Effector CD4-positive, alpha-beta T cell (primary cell): ENCODE data around the gene PUSL1.
"Not testable (repeated sequence)": the region's sequence is repeated elsewhere in the genome, so short reads cannot be mapped to it uniquely, and the experiment has no call there.

Experiments used
- DNase-seq: peaks from one replicate; pipeline ENCODE4 v3.0.0-alpha.2; 2020

PUSL1 gene

DNA sequence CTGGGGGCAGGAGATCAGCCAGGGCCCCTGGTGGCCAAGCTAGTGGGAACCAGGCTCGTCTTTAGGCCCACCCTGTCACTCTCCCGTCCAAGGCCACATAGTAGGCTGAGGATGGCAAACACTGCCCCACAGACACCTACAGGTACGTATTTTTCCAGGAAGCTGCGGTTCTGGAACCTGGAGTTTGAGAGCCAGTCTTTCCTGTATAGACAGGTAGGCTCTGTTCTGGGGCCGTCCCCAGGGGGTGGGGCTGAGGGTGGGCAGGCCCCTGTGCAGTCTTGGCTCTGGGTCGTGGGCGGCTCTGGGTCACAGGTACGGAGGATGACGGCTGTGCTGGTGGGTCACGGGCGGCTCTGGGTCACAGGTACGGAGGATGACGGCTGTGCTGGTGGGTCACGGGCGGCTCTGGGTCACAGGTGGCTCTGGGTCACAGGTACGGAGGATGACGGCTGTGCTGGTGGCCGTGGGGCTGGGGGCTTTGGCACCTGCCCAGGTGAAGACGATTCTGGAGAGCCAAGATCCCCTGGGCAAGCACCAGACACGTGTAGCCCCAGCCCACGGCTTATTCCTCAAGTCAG is 2.2 kb downstream of the PUSL1 start:
- DNase-seq: no peak

DNA sequence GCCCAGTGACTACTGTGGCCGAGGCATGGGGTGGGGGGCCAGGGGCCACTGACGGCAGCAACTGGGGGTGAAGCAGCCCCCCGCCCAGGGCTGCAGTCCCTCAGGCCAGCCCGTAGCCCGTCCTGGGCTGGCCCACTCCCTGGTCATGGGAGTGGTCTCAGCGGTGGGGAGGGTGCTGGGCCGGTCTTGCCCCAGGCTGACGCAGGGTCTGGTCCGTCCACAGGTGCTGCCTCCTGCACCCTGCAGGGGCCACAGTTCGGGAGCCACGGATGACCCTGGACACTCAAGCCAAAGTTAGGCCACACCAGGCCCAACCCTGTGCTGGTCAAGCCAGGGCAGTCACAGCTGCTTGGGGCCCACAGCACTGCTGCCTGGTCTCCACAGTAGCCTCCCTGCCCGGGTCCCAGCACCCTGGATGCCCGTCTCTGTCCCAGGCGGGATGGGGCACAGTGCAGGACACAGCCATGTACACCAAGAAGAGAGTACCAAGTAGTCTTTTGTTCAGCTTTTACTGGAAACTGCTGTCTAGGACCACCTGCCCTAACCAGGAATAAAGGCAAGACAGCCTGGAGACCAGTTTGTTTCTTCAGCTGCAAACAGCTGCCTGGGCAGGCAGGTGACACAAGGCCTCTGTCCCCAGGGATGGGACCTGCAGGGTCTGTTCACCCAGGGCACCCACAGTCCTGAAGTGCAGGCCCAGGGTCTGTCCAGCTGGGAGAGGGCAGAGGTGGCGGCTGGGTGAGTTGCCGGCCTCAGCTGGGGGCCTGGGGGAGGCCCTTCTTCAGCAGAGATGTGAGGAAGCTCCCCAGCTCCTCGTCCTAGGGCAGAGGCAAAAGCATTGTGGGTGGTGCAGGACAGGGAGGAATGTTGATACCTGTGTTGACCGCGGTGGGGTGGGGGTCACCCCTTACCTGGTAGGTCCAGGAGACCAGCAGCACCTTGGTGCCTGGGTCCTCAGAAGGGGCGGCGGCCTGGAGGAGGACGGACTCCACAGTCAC is 3.0 kb downstream of the PUSL1 start:
- no peak for DNase-seq

DNA sequence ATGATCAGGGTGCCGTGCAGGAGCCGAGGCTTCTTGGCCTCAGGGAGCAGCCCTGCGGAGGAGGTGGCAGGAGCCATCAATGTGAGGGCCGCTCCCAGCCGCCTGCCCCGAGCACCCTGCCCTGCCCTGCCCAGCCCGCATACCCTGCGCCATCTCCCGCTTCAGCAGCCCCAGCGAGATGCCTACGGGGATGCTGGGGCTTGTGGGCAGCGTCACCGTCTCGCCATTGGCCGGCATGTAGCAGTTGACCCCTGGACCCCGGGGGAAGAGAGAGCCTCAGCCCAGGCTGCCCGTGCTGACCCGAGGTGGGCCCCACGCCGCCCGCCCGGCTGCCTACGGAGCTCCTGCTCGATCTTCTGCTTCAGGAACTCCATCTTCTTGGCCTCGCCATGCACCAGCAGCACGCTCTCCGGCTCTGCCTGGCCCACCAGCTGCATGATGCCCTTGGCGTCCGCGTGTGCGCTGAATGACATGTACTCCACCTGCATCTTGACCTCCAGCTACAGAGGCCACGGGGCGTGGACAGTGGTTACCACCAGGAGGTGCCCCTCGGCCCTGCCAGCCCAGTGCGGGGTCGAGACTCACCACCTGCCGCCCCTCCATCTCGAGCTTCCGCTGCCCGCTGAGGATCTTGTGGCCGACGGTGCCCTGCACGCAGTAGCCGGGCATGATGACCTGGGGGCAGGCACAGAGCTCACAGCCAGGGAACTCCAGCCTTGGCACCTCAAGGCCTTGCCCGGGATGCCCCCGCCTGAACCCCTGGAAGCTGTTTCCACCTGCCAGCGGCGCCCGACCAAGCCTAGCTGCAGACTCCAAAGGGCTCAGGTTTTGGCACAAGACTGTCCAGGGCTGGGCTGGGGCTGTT is 4.3 kb downstream of the PUSL1 start:
- DNase-seq: no peak

DNA sequence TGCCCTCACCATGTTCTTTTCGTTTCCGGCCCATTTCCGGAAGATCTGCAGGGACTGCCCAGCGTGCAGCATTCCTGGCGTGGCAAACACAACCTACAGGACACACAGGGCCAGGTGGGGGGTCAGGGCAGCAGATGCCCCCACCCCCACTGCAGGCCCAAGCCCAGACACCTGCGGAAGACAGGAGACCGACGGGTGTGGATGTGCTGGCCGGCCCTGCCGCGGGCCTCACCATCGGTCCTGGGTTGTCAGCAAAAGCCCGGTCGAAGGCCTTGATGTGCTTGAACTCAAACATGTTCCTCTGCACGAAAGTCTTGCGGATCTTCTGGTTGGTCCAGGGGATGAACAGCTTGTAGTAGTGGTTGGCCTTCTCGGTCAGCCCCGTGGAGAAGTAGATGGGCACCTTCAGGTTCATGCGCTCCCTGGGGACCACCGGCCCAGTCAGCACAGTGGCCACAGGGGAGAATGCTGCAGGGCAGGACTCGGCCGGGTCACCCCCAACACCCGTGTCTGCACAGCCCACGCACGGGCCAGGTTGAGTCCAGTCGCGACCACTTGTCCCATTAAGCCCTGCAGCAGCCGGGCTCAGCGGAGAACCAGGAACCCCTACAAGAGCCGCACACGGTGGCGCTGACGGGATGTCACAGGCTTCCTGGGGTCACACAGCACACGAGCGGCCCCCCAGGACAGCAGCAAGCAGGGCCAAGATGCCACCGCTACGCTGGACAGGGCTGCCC is 5.3 kb downstream of the PUSL1 start:
- DNase-seq: no peak

DNA sequence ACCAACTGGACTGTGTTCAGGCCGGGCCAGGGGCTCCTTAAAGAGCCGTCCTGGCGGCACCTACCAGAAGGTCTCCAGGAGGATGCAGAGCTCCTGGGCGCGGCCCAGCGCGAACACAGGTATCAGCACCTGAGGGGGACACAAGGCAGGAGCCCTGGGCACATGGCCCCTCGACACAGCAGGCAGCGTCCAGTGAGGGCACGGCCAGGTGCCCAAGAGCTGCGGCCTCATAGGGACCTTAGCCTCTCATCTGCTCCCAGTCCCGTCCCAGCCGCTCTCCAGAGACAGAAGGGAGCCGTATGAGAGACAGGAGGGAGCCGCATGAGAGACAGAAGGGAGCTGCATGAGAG is 5.8 kb downstream of the PUSL1 start:
- DNase-seq: no peak

DNA sequence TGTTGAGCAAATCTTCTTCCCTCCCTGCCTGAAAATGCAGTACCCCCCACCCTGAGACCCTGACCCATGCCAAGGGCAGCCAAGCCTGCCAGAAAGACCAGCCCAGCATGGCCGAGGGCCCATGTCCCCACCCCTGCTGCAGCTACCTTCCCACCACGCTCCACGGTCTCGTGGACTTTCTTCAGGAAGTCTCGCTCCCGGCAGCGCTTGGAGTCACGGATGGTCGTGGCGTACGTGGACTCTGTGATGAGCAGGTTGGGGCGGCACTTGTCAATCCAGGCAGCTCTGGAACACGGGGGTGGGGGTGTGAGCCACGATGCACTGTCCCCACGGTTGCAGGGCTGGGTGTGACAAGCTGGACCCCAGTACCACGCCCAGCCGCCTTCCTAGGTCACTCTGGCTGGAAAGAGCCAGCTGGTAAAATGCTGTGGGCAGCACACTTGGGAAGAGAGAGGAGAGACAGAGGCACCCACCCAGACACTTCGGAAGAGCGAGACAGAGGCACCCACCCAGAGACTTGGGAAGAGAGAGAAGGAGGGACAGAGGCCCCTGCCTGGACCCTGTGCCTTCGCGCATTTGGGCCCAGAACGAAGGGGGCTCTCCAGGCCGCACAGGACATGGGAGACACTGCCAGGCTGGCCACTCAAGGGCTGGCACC is 6.4 kb downstream of the PUSL1 start:
- no peak for DNase-seq

DNA sequence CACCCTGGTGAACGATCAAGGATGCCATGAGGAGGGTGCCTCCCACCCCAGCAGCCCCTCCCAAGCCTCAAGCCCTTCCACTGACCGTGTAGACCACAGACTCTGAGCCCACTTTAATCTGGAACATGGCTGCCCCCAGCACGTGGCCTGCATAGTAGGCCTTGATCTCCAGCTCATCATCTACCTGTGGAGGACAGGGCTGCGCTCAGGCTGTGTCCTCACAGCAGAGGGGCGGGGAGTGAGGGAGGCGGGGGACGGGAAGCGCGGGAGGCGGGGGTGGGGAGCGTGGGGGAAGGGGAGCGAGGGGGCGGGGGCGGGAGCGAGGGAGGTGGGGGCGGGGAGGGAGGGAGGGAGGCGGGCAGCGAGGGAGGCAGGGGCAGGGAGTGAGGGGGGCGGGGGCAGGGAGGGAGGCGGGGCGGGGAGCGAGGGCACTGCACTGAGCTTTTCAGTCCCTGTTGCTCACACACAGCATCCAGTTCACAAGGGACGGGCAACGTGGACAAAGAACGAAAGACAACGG is 7.1 kb downstream of the PUSL1 start:
- DNase-seq: no peak

DNA sequence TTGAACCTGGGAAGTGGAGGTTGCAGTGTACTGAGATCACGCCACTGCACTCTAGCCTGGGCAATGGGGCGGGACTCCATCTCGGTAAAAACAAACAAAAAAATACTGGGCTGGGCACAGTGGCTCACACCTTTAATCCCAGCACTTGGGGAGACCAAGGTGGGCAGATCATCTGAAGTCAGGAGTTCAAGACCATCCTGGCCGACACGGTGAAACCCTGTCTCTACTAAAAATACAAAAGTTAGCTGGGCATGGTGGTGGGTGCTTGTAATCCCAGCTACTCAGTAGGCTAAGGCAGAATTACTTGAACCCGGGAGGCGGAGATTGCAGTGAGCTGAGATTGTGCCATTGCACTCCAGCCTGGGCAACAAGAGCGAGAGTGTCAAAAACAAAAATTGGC is 7.8 kb downstream of the PUSL1 start:
- not testable (repeated sequence) for DNase-seq

DNA sequence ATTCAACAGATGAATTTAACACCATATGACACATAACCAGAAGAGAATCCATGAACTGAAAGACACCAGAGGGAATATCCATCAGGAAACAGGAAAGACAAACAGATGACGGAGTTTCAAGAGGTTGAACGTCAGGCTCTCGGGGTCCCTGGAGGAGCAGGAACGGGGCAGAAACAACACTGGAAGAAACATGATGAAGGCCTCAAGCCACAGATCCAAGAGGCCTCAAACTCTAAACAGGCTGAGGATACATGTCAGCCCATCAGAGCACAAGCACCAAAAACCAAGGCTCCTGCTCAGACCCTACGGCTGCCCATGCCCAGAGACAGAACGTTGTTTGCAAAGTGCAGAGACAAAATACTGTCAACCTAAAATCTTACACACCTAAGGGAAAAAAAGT is 9.0 kb downstream of the PUSL1 start:
- DNase-seq: no peak

DNA sequence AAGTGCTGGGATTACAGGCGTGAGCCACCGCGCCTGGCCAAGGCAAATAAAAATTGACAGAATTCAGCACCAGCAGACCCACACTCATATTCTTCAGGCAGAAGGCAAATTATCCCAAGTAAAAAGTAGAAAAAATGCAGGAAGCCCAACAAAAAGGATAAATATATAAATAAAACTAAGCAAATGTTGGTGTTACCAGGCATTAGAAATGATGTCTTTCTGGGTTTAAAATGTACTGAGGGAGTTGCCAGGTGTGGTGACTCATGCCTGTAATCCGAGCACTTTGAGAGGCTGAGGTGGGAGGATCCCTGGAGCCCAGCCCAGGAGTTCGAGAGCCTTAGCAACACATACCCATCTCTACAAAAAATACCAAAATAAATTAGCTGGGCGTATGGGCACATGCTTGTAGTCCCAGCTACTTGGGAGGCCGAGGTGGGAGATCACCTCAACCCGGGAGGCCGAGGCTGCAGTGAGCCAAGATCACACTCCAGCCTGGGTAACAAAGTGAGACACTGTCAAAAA is 9.8 kb downstream of the PUSL1 start:
- no peak for DNase-seq

DNA sequence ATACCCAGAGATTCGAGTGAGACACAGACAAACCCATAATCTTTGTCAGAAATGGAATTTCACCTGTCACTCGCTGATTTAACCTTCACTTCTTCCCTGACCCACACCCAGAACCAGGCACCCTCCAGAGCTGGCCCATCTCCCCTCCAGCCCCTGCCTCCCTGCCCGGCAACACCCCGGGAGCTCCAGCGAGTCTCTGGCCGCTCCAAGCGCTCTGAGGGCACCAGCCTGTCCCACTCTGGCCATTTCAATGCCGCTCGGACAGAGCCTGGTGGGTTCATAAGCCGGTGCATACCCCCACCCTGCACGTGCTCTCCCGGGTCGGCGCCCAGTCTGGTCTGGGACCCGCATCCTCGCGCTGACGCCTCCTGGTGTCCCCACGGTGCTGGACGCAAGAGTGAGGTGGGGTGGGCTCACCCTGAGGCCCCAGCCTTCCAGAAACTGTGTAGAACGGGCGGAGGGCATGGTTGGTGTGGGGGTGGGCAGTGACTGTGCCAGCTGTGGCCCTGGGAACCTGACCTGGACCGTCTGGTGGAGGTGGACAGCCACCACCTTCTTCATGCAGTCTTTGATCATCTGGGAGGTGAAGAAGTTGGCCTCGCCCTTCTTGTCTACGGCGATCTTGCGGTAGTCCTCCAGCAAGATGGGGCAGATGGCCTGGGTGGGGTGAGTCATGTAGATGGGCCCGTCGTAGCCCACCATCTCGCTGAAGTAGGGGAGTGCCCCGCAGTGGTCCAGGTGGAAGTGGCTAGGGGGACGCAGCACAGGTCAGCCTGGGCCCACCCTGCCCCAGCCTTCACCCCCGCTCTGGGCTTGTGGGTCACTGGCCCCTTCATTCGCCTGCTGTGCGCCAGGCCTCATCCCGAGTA is 10.6 kb downstream of the PUSL1 start:
- no peak for DNase-seq

DNA sequence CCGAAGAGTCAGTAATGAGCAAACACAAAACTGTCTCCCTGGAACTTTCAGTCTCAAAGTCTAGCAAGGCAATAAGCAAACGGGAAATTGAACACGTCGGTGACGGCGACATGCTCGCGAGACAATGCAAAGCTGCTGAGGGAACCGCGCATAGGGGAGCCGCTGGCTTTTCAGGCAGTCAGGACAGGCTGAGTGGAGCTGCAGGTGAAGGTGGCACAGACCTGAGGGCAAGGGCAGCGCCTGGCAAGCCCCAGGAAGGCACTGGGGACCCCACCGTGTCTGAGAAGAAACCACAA is 11.2 kb downstream of the PUSL1 start:
- no peak for DNase-seq

DNA sequence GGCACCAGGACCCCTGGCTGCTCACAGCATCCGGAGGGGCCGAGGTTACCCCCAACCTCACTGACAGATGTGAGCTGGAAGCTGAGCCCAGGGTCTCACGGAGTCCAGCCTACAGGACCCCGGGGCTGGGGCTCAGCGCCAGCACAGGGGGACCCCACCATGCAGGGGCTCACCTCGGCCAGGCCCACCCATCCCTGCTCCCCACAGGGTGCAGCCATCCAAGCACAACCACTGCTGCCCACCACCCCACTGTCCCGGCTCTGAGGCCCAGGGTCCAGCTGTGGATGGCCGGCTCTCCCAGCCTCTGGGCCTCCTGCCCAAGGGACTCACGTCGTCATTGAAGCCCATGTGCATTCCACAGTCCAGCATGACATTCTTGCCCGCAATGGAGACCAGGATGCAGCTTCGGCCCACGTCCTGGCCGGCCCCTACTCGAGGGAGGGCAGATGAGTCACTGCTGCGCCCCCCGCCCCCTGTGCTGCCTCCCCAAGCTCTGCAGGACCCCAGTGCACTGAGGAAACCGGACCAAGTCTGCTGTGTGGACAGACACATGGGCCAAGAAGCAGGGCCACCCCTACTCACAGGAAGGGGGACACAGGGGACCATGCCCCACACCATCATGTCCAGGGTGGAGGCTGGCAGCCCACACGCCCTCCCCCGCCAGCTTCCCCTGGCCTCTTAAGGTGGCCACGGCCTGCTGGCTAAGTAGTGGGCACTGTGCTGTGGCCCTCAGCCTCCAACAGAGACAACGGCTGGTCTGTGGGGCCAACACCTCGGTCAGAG is 12.5 kb downstream of the PUSL1 start:
- no peak for DNase-seq

DNA sequence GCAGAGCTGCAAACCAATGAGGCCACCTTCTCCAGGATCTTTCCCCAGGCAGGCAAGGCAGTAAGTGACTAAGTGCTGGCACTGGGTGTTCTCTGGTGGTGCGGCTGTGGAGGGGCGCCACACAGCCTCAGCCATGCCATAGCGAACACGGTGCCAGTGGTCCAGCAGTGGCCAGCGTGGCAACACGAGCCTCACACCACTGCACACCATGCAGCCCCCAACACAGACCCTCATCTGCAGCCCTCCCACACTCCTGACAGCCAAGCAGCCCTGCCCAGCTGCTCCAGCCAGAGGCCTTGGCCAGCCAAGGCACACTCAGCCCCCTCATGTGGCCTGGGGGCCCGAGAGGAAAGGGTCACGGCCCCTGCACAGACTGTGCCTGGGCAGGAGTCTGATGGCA is 13.1 kb downstream of the PUSL1 start:
- no peak for DNase-seq

DNA sequence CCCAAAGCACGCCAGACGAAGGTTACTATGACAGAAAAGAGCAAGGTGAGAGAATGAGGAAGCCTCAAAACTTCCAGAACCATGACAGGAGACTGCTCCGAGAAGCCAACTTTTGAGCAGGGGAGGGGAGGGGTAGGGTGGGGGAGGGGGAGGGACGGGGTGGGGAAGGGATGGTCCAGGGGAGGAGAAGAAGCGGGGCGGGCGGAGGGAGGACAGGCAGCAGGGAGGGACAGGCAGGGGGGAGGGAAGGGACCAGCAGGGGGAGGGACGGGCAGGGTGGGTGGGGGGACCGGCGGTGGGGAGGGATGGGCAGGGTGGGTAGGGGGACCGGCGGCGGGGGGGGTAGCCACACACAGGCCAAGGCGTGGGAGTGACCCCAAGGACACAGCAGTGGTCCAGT is 14.0 kb downstream of the PUSL1 start:
- DNase-seq: no peak

DNA sequence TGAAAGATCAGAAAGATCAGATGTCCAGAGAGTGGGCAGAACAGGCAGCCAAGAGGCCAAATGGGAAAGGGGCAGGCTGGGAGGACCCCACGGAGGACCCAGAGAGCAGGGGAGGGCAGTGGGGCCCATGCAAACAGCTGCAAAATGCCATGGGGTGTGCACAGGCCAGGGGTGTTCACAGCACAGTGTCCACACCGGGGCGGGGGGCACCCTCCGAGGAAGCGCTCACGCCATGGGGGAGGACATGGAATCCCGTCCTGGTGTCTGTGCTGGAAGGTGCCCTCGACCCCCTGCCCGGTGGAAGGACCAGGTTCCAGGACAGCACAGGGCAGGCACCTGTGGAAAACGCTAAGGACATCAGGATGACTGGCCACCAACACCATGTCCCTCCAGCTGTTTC is 14.6 kb downstream of the PUSL1 start:
- no peak for DNase-seq

DNA sequence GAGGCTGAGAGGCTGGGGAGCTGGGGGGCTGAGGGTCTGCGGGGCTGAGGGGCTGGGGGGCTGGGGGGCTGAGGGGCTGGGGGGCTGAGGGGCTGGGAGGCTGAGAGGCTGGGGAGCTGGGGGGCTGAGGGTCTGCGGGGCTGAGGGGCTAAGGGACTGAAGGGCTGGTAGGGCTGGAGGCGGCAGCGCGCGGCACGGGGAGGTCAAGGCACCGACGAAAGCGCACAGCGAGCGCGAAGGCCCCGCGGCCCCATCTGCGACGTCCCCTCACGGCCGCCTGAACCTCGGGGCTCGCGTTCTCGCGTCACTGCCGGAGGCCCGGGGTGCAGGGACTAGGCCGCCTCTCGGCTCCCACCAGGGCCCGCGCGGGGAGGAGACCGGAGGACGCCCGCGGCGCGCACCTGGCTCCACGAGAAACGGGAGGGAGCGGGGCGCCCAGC is 15.7 kb downstream of the PUSL1 start:
- DNase-seq: no peak

DNA sequence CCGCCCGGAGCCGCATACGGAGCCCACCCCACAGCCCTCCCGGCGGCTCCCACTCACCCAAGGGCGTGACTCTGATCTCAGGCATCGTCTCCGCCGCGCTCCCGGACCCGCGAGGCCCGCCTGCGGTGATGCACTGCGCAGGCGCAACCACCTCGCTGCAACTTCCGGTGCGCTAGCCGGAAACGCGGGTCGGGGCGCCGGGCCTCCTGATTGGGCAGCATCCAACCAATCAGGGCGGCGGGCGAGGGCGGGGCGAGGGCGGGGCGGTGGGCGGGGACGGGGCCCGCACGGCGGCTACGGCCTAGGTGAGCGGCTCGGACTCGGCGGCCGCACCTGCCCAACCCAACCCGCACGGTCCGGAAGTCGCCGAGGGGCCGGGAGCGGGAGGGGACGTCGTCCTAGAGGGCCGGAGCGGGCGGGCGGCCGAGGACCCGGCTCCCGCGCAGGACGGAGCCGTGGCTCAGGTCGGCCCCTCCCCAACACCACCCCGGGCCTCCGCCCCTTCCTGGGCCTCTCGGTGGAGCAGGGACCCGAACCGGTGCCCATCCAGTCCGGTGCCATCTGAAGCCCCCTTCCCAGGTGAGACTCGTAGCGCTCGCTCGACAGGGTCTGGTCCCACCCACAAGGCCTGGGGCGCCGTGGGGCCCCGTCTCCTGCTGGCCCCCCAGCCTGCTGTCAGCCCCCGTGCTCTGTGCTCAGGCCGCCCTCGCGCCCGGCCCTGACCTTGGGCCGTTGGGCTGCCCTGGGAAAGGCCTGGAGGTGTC is 16.3 kb downstream of the PUSL1 start, which contains the start of the genes CPTP and INTS11:
Gene CPTP, plus strand, starts transcription at position 279 of the 764 bp plus-strand sequence. CDS start 2,109 bp downstream, outside the sequence.
Gene INTS11, minus strand, starts transcription at position 137 of the 764 bp plus-strand sequence. Its CDS starts 52 bp downstream, at position 85.
- DNase-seq: peak; percentile 97
